CD14-positive monocyte (primary cell): ENCODE results near the gene KRTAP2-1. TPM values are rescaled to one million over a fixed set of nuclear protein-coding genes. Genes with fewer than 3 reads are reported as not detected.

Experiments used
- DNase-seq, 3 donors: peaks; one replicate each; pipeline ENCODE4 v3.0.0-alpha.2; 2011 to 2022
- H2AFZ ChIP-seq: 2 replicates; pipeline ENCODE4 v1.6.0; 2012; ENCODE audit warnings: mild to moderate bottlenecking, low read depth, low read length, inconsistent platforms; ENCODE audit not compliant: insufficient read depth, poor library complexity, severe bottlenecking
- H3K27ac ChIP-seq, 2 donors: 1 replicate in 1 of 2; 2 replicates in 1 of 2; pipeline ENCODE4 v1.5.1; 2012 to 2013; ENCODE audit warnings: low read length in 2 of 2, control low read depth in 1 of 2, inconsistent platforms in 1 of 2, low read depth in 1 of 2, mild to moderate bottlenecking in 1 of 2
- H3K27me3 ChIP-seq, 2 donors: one replicate each; pipeline versions ENCODE4 v1.6.0 to v1.6.1; 2011 to 2013; ENCODE audit warnings: low read length in 2 of 2; ENCODE audit not compliant: control insufficient read depth in 2 of 2, insufficient read depth in 2 of 2
- H3K36me3 ChIP-seq, 2 donors: replicated peaks in 1 of 2; 1 replicate in 1 of 2; 2 replicates in 1 of 2; pipeline versions ENCODE4 v1.5.1 to v1.6.1; 2012 to 2013; ENCODE audit warnings: low read length in 2 of 2, control low read depth in 1 of 2, inconsistent platforms in 1 of 2, mild to moderate bottlenecking in 1 of 2; ENCODE audit not compliant: insufficient read depth in 2 of 2, control insufficient read depth in 1 of 2
- H3K4me1 ChIP-seq, 2 donors: 1 replicate in 1 of 2; 2 replicates in 1 of 2; pipeline versions ENCODE4 v1.5.1 to v1.6.1; 2012 to 2013; ENCODE audit warnings: low read length in 2 of 2, control low read depth in 1 of 2, inconsistent platforms in 1 of 2, mild to moderate bottlenecking in 1 of 2, moderate library complexity in 1 of 2; ENCODE audit not compliant: insufficient read depth in 2 of 2, control insufficient read depth in 1 of 2
- H3K4me2 ChIP-seq: replicated peaks from 2 replicates; pipeline ENCODE3; 2012; ENCODE audit warnings: low read length, moderate library complexity, mild to moderate bottlenecking; ENCODE audit not compliant: poor library complexity, severe bottlenecking; ENCODE audit errors: extremely low read depth
- H3K4me3 ChIP-seq, 3 experiments: fragments of 200-600 bp in 1 of 3; sonication (generic) in 1 of 3; replicated peaks in 1 of 3; 1 replicate in 2 of 3; 2 replicates in 1 of 3; pipeline ENCODE4 v1.5.1; 2011 to 2013; ENCODE audit warnings: low read length in 3 of 3, mild to moderate bottlenecking in 3 of 3, control low read depth in 2 of 3, low read depth in 2 of 3, inconsistent platforms in 1 of 3, moderate library complexity in 1 of 3
- H3K79me2 ChIP-seq: 2 replicates; pipeline ENCODE4 v1.6.0; 2012; ENCODE audit warnings: mild to moderate bottlenecking, control low read depth, inconsistent platforms, low read length, moderate library complexity; ENCODE audit not compliant: insufficient read depth
- H3K9ac ChIP-seq: 2 replicates; pipeline ENCODE4 v1.6.0; 2017; ENCODE audit warnings: low read length, mild to moderate bottlenecking; ENCODE audit not compliant: insufficient read depth, poor library complexity, severe bottlenecking
- H3K9me3 ChIP-seq, 2 donors: replicated peaks in 1 of 2; 1 replicate in 1 of 2; 2 replicates in 1 of 2; pipeline versions ENCODE4 v1.5.1 to v1.6.1; 2012 to 2013; ENCODE audit warnings: low read length in 2 of 2, control low read depth in 1 of 2; ENCODE audit not compliant: control insufficient read depth in 1 of 2, insufficient read depth in 1 of 2
- H4K20me1 ChIP-seq: 2 replicates; pipeline ENCODE4 v1.6.0; 2012; ENCODE audit warnings: mild to moderate bottlenecking, low read length, control low read depth, moderate library complexity; ENCODE audit not compliant: insufficient read depth
- H3K27ac Mint-ChIP-seq, 7 donors: one replicate each; pipeline ENCODE4 v1.8.0; 2020; ENCODE audit warnings: mild to moderate bottlenecking in 7 of 7, mixed read lengths in 7 of 7, moderate library complexity in 6 of 7, inconsistent platforms in 2 of 7
- H3K27me3 Mint-ChIP-seq, 3 donors: one replicate each; pipeline ENCODE4 v1.8.0; 2021 to 2022; ENCODE audit warnings: low read depth in 3 of 3, mild to moderate bottlenecking in 3 of 3, mixed read lengths in 3 of 3, moderate library complexity in 3 of 3, inconsistent platforms in 1 of 3
- H3K36me3 Mint-ChIP-seq, 2 donors: one replicate each; pipeline ENCODE4 v1.8.0; 2020; ENCODE audit warnings: mixed read lengths in 2 of 2, inconsistent platforms in 1 of 2, mild to moderate bottlenecking in 1 of 2
- H3K4me1 Mint-ChIP-seq: one replicate; pipeline ENCODE4 v1.8.0; 2020; ENCODE audit warnings: mild to moderate bottlenecking, mixed read lengths
- H3K4me3 Mint-ChIP-seq, 2 donors: one replicate each; pipeline ENCODE4 v1.8.0; 2020; ENCODE audit warnings: mild to moderate bottlenecking in 2 of 2, mixed read lengths in 2 of 2, moderate library complexity in 1 of 2
- H3K9me3 Mint-ChIP-seq, 7 donors: one replicate each; pipeline ENCODE4 v1.8.0; 2020 to 2022; ENCODE audit warnings: mixed read lengths in 7 of 7, mild to moderate bottlenecking in 6 of 7, moderate library complexity in 6 of 7, inconsistent platforms in 2 of 7
- CTCF ChIP-seq: fragments of 200-600 bp; IDR thresholded peaks from one replicate; pipeline ENCODE4 v1.8.0; 2022; ENCODE audit warnings: antibody characterized with exemption, mild to moderate bottlenecking
- WGBS: methylation state at CpG from one replicate; pipeline ENCODE4 v1.1.5; 2013; ENCODE audit warnings: missing lambda C conversion rate; ENCODE audit not compliant: insufficient coverage; 5-methylcytosine and 5-hydroxymethylcytosine counted together
- intact Hi-C, 2 donors: fragments of 100-400 bp; cut with micrococcal nuclease; formaldehyde crosslinking; loops; one replicate each; pipeline versions ENCODE4 v1.15.0 to v1.15.1; 2023
- polyA plus RNA-seq, 3 donors: library from polyadenylated mRNA; depleted of rRNA in 1 of 3; unstranded in 2 of 3; stranded (reverse) in 1 of 3; fragments of 300-500 nt in 2 of 3; fragments of >200 nt in 1 of 3; fragmentation: Illumina TruSeq in 2 of 3; gene quantifications; 1 replicate in 2 of 3; 2 replicates in 1 of 3; pipeline ENCODE4 v1.2.3, GENCODE V29; 2012 to 2021

KRTAP2-1 gene
- polyA plus RNA-seq, 3 donors, result not detected

GRCh38 chr17:41009936-41010335 is 37.2 kb downstream of the KRTAP2-1 start:
- no peaks in the 10 kb centered on the region for H3K36me3 ChIP-seq
- no peaks in the 10 kb centered on the region for H3K27me3 ChIP-seq
- peaks cover 0 to 2% (median 0%) of the 10 kb centered on the region in 7 donors for H3K9me3 Mint-ChIP-seq
- H3K27ac ChIP-seq, result no peak overlapping the region
- no peak overlapping the region for H3K4me3 ChIP-seq
- H3K9me3 ChIP-seq, result no peaks in the 10 kb centered on the region
- intact Hi-C loops, result no loop called here
- peaks cover 0 to 3% (median 3%) of the 10 kb centered on the region in 3 donors for H3K27me3 Mint-ChIP-seq
- no peak for DNase-seq
- H3K4me1 Mint-ChIP-seq, result no peaks in the 10 kb centered on the region
- H4K20me1 ChIP-seq, result no peaks in the 10 kb centered on the region
- H3K4me2 ChIP-seq, result no peak overlapping the region
- no peaks in the 10 kb centered on the region for H3K36me3 Mint-ChIP-seq
- TF ChIP-seq CTCF, result no peak
- no peaks in the 10 kb centered on the region for H3K79me2 ChIP-seq
- H3K27ac Mint-ChIP-seq, result no peak overlapping the region
- H3K9ac ChIP-seq, result no peak overlapping the region
- H3K4me1 ChIP-seq, result no peaks in the 10 kb centered on the region
- no CpG with 5 or more reads among the region's 1 CpG for WGBS
- H3K4me3 Mint-ChIP-seq, result no peak overlapping the region
- H2AFZ ChIP-seq, result no peak overlapping the region

DNA sequence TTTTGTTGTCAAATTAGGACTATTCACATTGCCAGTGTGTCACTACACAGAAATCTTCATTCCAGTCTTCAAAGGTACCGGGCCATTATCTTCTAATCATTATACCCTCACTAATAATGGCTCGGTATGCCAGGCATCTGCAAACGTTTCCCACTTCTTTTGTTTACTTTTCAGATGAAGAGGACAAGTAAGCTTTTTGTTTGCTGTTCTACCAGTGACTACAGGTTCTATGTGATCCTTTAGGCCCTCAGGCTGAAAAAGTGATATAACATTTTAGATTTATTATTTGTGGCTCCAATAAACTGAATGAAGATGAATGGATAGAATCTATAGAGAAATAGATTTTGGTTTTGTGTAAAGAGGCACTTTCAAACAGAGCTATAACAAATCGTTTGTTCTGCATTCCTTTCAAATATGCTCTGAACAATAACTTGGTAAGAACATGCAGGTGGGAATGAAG is 37.8 kb downstream of the KRTAP2-1 start:
- Histone ChIP-seq H3K79me2 (no peaks in the 10 kb centered on the region), H3K27ac (no peak overlapping the region), H3K9me3 (no peaks in the 10 kb centered on the region), H3K36me3 (no peaks in the 10 kb centered on the region), H3K4me2 (no peak overlapping the region), H3K4me3 (no peak overlapping the region), H3K27me3 (no peaks in the 10 kb centered on the region), H3K4me1 (no peaks in the 10 kb centered on the region), H2AFZ (no peak overlapping the region), H4K20me1 (no peaks in the 10 kb centered on the region), H3K9ac (no peak overlapping the region)
- Mint-ChIP-seq H3K4me1 (no peaks in the 10 kb centered on the region), H3K9me3 (peaks cover 0 to 2% (median 0%) of the 10 kb centered on the region in 7 donors), H3K4me3 (no peak overlapping the region), H3K27me3 (peaks cover 2 to 3% (median 3%) of the 10 kb centered on the region in 3 donors), H3K36me3 (no peaks in the 10 kb centered on the region), H3K27ac (no peak overlapping the region)
- intact Hi-C loops, result no loop called here
- WGBS, result 100% methylated on average over 1 of the region's 4 CpGs
- no peak for TF ChIP-seq CTCF
- no peak for DNase-seq
